Smooth muscle cell (in vitro differentiated cells): Measurements from ENCODE around the gene SDHA. TPM values are rescaled to one million over a fixed set of nuclear protein-coding genes. Genes with fewer than 3 reads are reported as not detected.

ENCODE experiments used
- DNase-seq: peaks from one replicate; lab custom pipeline; 2025; ENCODE audit not compliant: unreplicated experiment; lab: John Stamatoyannopoulos, UW
- H2AFZ ChIP-seq: fragments of 200-600 bp; sonication (generic); 2 replicates; pipeline ENCODE4 v1.6.0; 2016; ENCODE audit warnings: antibody characterized with exemption, low read depth, mild to moderate bottlenecking
- H3F3A ChIP-seq: fragments of 200-600 bp; sonication (generic); 2 replicates; pipeline ENCODE4 v1.6.0; 2017; ENCODE audit warnings: antibody characterized with exemption, low read depth
- H3K27ac ChIP-seq: fragments of 200-600 bp; sonication (generic); 2 replicates; pipeline ENCODE4 v1.5.1; 2016; ENCODE audit warnings: low read depth, mild to moderate bottlenecking
- H3K27me3 ChIP-seq: fragments of 200-600 bp; sonication (generic); 2 replicates; pipeline ENCODE4 v1.6.1; 2016; ENCODE audit warnings: low read depth, mild to moderate bottlenecking
- H3K36me3 ChIP-seq: fragments of 200-600 bp; sonication (generic); 2 replicates; pipeline ENCODE4 v1.5.1; 2016; ENCODE audit warnings: low read depth
- H3K4me1 ChIP-seq: fragments of 200-600 bp; sonication (generic); 2 replicates; pipeline ENCODE4 v1.5.1; 2016; ENCODE audit warnings: low read depth
- H3K4me2 ChIP-seq: fragments of 200-600 bp; sonication (generic); 2 replicates; pipeline ENCODE4 v1.6.0; 2016; ENCODE audit warnings: mild to moderate bottlenecking
- H3K4me3 ChIP-seq: fragments of 200-600 bp; sonication (generic); 2 replicates; pipeline ENCODE4 v1.5.1; 2016; ENCODE audit warnings: mild to moderate bottlenecking
- H3K79me2 ChIP-seq: fragments of 200-600 bp; sonication (generic); 2 replicates; pipeline ENCODE4 v1.6.0; 2016; ENCODE audit warnings: low read depth, mild to moderate bottlenecking
- H3K9ac ChIP-seq: fragments of 200-600 bp; sonication (generic); 2 replicates; pipeline ENCODE4 v1.6.0; 2016; ENCODE audit warnings: low read depth
- H3K9me3 ChIP-seq: fragments of 200-600 bp; sonication (generic); replicated peaks from 2 replicates; pipeline ENCODE4 v1.5.1; 2016; ENCODE audit warnings: low read depth
- H4K20me1 ChIP-seq: fragments of 200-600 bp; sonication (generic); 2 replicates; pipeline ENCODE4 v1.6.0; 2016; ENCODE audit warnings: low read depth
- CTCF ChIP-seq: fragments of 200-600 bp; sonication (generic); IDR thresholded peaks from 2 replicates; pipeline ENCODE4 v1.5.1; 2017; ENCODE audit warnings: borderline replicate concordance, mild to moderate bottlenecking, antibody characterized with exemption; ENCODE audit not compliant: insufficient read depth, poor library complexity, severe bottlenecking
- WGBS: methylation state at CpG from one replicate; pipeline ENCODE4 v1.1.7; 2016; ENCODE audit warnings: low lambda C conversion rate; 5-methylcytosine and 5-hydroxymethylcytosine counted together
- polyA plus RNA-seq: library from polyadenylated mRNA; unstranded; fragments of >200 nt; fragmentation: Nextera tagmentation; extraction: Ambion mirVana; gene quantifications from 2 replicates; pipeline ENCODE4 v1.2.1, GENCODE V29; 2016
- total RNA-seq: library from RNA; depleted of rRNA; stranded (reverse); fragments of >200 nt; gene quantifications from 2 replicates; pipeline ENCODE4 v1.2.3, GENCODE V29; 2014

The SDHA gene
- total and polyA plus RNA-seq, 2 experiments from 2014 or later: 59.7 to 130 TPM

GRCh38 chr5:204966-205670, 13.0 kb upstream of the SDHA start:
- no peaks in the 10 kb centered on the region for H3K27me3 ChIP-seq
- 98% methylated on average over 30 of the region's 30 CpGs for WGBS
- peaks cover 77% of the 10 kb centered on the region for H4K20me1 ChIP-seq
- no peaks in the 10 kb centered on the region for H3K4me1 ChIP-seq
- no peaks in the 10 kb centered on the region for H3F3A ChIP-seq
- no peak for DNase-seq
- H3K4me3 ChIP-seq: no peak overlapping the region
- no peak overlapping the region for H2AFZ ChIP-seq
- H3K27ac ChIP-seq: no peak overlapping the region
- H3K9me3 ChIP-seq: no peaks in the 10 kb centered on the region
- peaks cover 16% of the 10 kb centered on the region for H3K79me2 ChIP-seq
- H3K9ac ChIP-seq: no peak overlapping the region
- no peaks in the 10 kb centered on the region for H3K36me3 ChIP-seq
- H3K4me2 ChIP-seq: no peak overlapping the region
- no peak for TF ChIP-seq CTCF

GRCh38 chr5:206406-206805, 11.7 kb upstream of the SDHA start:
- no peak for TF ChIP-seq CTCF

GRCh38 chr5:206927-207536, 11.1 kb upstream of the SDHA start:
- no peaks in the 10 kb centered on the region for H3K27me3 ChIP-seq
- H3K36me3 ChIP-seq: no peaks in the 10 kb centered on the region
- H4K20me1 ChIP-seq: peaks cover 69% of the 10 kb centered on the region
- no peak overlapping the region for H2AFZ ChIP-seq
- WGBS: 90% methylated on average over 8 of the region's 8 CpGs
- no peaks in the 10 kb centered on the region for H3K9me3 ChIP-seq
- H3K4me3 ChIP-seq: no peak overlapping the region
- no peaks in the 10 kb centered on the region for H3K4me1 ChIP-seq
- H3F3A ChIP-seq: no peaks in the 10 kb centered on the region
- no peak for DNase-seq
- TF ChIP-seq CTCF: no peak
- no peak overlapping the region for H3K4me2 ChIP-seq
- no peak overlapping the region for H3K27ac ChIP-seq
- peaks cover 20% of the 10 kb centered on the region for H3K79me2 ChIP-seq
- no peak overlapping the region for H3K9ac ChIP-seq

More at GRCh38 chr5:206406-206805, 11.7 kb upstream of the SDHA start:
- no peak overlapping the region for H3K4me3 ChIP-seq
- H3K27ac ChIP-seq: no peak overlapping the region
- H3K4me1 ChIP-seq: no peaks in the 10 kb centered on the region
- H3K27me3 ChIP-seq: no peaks in the 10 kb centered on the region
- peaks cover 75% of the 10 kb centered on the region for H4K20me1 ChIP-seq
- no peak overlapping the region for H2AFZ ChIP-seq
- no peak for DNase-seq
- 72% methylated on average over 11 of the region's 11 CpGs for WGBS
- H3K9me3 ChIP-seq: no peaks in the 10 kb centered on the region
- H3K9ac ChIP-seq: no peak overlapping the region
- no peak overlapping the region for H3K4me2 ChIP-seq
- H3K36me3 ChIP-seq: no peaks in the 10 kb centered on the region
- H3K79me2 ChIP-seq: peaks cover 20% of the 10 kb centered on the region
- no peaks in the 10 kb centered on the region for H3F3A ChIP-seq
